HCT116 (cell line): ENCODE data around the gene PEF1. TPM values are rescaled to one million over a fixed set of nuclear protein-coding genes. Genes with fewer than 3 reads are reported as not detected.

ENCODE experiments used
- ATAC-seq: fragments of 200-7000 bp; cut with Tn5 transposase; 2 replicates; pipeline ENCODE4 v1.9.1; 2020; ENCODE audit warnings: mild to moderate bottlenecking, moderate library complexity
- BruUV-seq: library from RNA; stranded (reverse); fragments of 400-500 nt; replicated peaks from 2 replicates; lab custom pipeline; 2021; lab: Mats Ljungman, UMichigan
- CTCF ChIA-PET: fragments of 300-600 bp; sonication (Branson Sonifier 250); formaldehyde crosslinking; loops from one replicate; lab custom pipeline; 2021; ENCODE audit warnings: antibody characterized with exemption; lab: Charles Lee
- POLR2A ChIA-PET: fragments of 300-600, 350-600 bp; sonication (Branson Sonifier 250); formaldehyde crosslinking; loops from one replicate; lab custom pipeline; 2021; ENCODE audit warnings: antibody characterized with exemption; lab: Charles Lee
- RAD21 ChIA-PET, 2 experiments: fragments of 300-600 bp; sonication (Branson Sonifier 250); formaldehyde crosslinking; loops; one replicate each; lab custom pipeline; 2023; ENCODE audit warnings: low total read pairs in 2 of 2; ENCODE audit not compliant: uncharacterized antibody in 2 of 2, unreplicated experiment in 2 of 2, low non-redundant PET in 1 of 2; lab: Charles Lee
- DNase-seq: peaks from one replicate; pipeline ENCODE4 v3.0.0-alpha.2; 2010; ENCODE audit warnings: low read depth, low spot score
- H2AFZ ChIP-seq: fragments of 200-600 bp; shearing (Covaris generic), sonication (generic); 2 replicates; pipeline ENCODE4 v1.6.1; 2017; ENCODE audit warnings: low read depth, mixed run types, mixed read lengths, antibody characterized with exemption, low read length; ENCODE audit not compliant: poor library complexity, severe bottlenecking
- H3K27ac ChIP-seq: 2 replicates; pipeline ENCODE4 v1.5.1; 2012; ENCODE audit warnings: low read depth, low read length
- H3K27me3 ChIP-seq: fragments of 200-600 bp; sonication (generic); 2 replicates; pipeline ENCODE4 v1.6.1; 2016; ENCODE audit warnings: mixed run types, low read length, mixed read lengths; ENCODE audit not compliant: insufficient read depth
- H3K36me3 ChIP-seq, 2 experiments: fragments of 200-500 bp in 1 of 2; fragments of 200-600 bp in 1 of 2; sonication (Bioruptor generic) in 1 of 2; sonication (generic) in 1 of 2; 2 replicates each; pipeline versions ENCODE4 v1.5.1 to v1.6.1; 2014 to 2016; ENCODE audit warnings: low read length in 2 of 2, inconsistent platforms in 1 of 2, mixed read lengths in 1 of 2, mixed run types in 1 of 2; ENCODE audit not compliant: insufficient read depth in 2 of 2, control insufficient read depth in 1 of 2
- H3K4me1 ChIP-seq, 2 experiments: fragments of 200-600 bp in 1 of 2; sonication (generic) in 1 of 2; 2 replicates each; pipeline versions ENCODE4 v1.5.1 to v1.6.1; 2012 to 2017; ENCODE audit warnings: low read length in 2 of 2, inconsistent platforms in 1 of 2, mild to moderate bottlenecking in 1 of 2, mixed read lengths in 1 of 2, mixed run types in 1 of 2, moderate library complexity in 1 of 2; ENCODE audit not compliant: insufficient read depth in 2 of 2, control insufficient read depth in 1 of 2
- H3K4me2 ChIP-seq: fragments of 200-600 bp; sonication (generic); 2 replicates; pipeline ENCODE4 v1.6.1; 2017; ENCODE audit warnings: mixed run types, low read length, mixed read lengths
- H3K4me3 ChIP-seq, 2 experiments: fragments of 200-600 bp in 1 of 2; sonication (generic) in 1 of 2; replicated peaks in 1 of 2; 2 replicates each; pipeline ENCODE4 v1.5.1; 2011 to 2016; ENCODE audit warnings: low read length in 2 of 2, control low read depth in 1 of 2, low read depth in 1 of 2, mild to moderate bottlenecking in 1 of 2, mixed read lengths in 1 of 2, mixed run types in 1 of 2
- H3K79me2 ChIP-seq: fragments of 200-600 bp; sonication (generic); 2 replicates; pipeline ENCODE4 v1.6.1; 2017; ENCODE audit warnings: mild to moderate bottlenecking, mixed run types, low read length, moderate library complexity, mixed read lengths; ENCODE audit not compliant: insufficient read depth
- H3K9ac ChIP-seq: fragments of 200-600 bp; sonication (generic); 2 replicates; pipeline ENCODE4 v1.6.1; 2016; ENCODE audit warnings: low read length, mixed read lengths
- H3K9me2 ChIP-seq: fragments of 200-600 bp; sonication (generic), shearing (Covaris generic); 2 replicates; pipeline ENCODE4 v1.6.1; 2017; ENCODE audit warnings: mixed run types, mild to moderate bottlenecking, moderate library complexity; ENCODE audit not compliant: insufficient read depth
- H3K9me3 ChIP-seq, 2 experiments: fragments of 200-500 bp in 1 of 2; fragments of 200-600 bp in 1 of 2; sonication (Bioruptor generic) in 1 of 2; sonication (generic) in 1 of 2; 2 replicates each; pipeline ENCODE4 v1.6.1; 2014 to 2017; ENCODE audit warnings: low read length in 2 of 2, mixed read lengths in 2 of 2, inconsistent platforms in 1 of 2, low read depth in 1 of 2, mild to moderate bottlenecking in 1 of 2, mixed run types in 1 of 2, moderate library complexity in 1 of 2; ENCODE audit not compliant: control insufficient read depth in 1 of 2, insufficient read depth in 1 of 2
- H4K20me1 ChIP-seq: fragments of 200-600 bp; sonication (generic), shearing (Covaris generic); 2 replicates; pipeline ENCODE4 v1.6.1; 2017; ENCODE audit warnings: mixed run types, mild to moderate bottlenecking, moderate library complexity; ENCODE audit not compliant: insufficient read depth
- CEBPB ChIP-seq: IDR thresholded peaks from 2 replicates; pipeline ENCODE4 v1.6.1; 2012; ENCODE audit warnings: low read depth
- EGR1 ChIP-seq: IDR thresholded peaks from 2 replicates; pipeline ENCODE4 v1.6.1; 2012; ENCODE audit warnings: low read depth
- EZH2phosphoT487 ChIP-seq: fragments of 200-600 bp; IDR thresholded peaks from 2 replicates; pipeline ENCODE4 v1.6.1; 2018; ENCODE audit warnings: antibody characterized with exemption, borderline replicate concordance
- FOSL1 ChIP-seq: IDR thresholded peaks from 2 replicates; pipeline ENCODE4 v1.6.1; 2012; ENCODE audit warnings: low read depth
- JUND ChIP-seq: IDR thresholded peaks from 2 replicates; pipeline ENCODE4 v1.6.1; 2012
- SIN3A ChIP-seq: IDR thresholded peaks from 2 replicates; pipeline ENCODE4 v1.6.1; 2012; ENCODE audit warnings: low read depth
- SP1 ChIP-seq: IDR thresholded peaks from 2 replicates; pipeline ENCODE4 v1.6.1; 2012; ENCODE audit warnings: low read depth
- intact Hi-C: fragments of 100-400 bp; cut with micrococcal nuclease; formaldehyde crosslinking; loops from 2 replicates; pipeline ENCODE4 v1.10.0; 2022
- total RNA-seq: library from RNA; stranded (reverse); gene quantifications from one replicate; pipeline ENCODE4 v1.2.1, GENCODE V29; 2021; ENCODE audit not compliant: unreplicated experiment
- TF ChIP-seq, protein P1 (sequence below): IDR thresholded peaks from 2 replicates; pipeline ENCODE4 v1.6.1; 2012; ENCODE audit warnings: low read depth
- TF ChIP-seq, protein P2 (sequence below): IDR thresholded peaks from 2 replicates; pipeline ENCODE4 v1.6.1; 2012
- TF ChIP-seq, protein P3 (sequence below), 3 experiments: fragments of 200-600 bp in 1 of 3; sonication (generic) in 1 of 3; IDR thresholded peaks in 2 of 3; conservative IDR thresholded peaks in 1 of 3; 2 replicates each; pipeline ENCODE4 v1.5.1; 2012 to 2017; ENCODE audit warnings: low read depth in 2 of 3, low read length in 2 of 3, antibody characterized with exemption in 1 of 3, borderline replicate concordance in 1 of 3, control low read depth in 1 of 3, mild to moderate bottlenecking in 1 of 3, mixed read lengths in 1 of 3, mixed run types in 1 of 3, moderate library complexity in 1 of 3; ENCODE audit not compliant: insufficient read depth in 1 of 3

The PEF1 gene
- total RNA-seq, 1 experiment from 2014 or later = 37.6 TPM

DNA sequence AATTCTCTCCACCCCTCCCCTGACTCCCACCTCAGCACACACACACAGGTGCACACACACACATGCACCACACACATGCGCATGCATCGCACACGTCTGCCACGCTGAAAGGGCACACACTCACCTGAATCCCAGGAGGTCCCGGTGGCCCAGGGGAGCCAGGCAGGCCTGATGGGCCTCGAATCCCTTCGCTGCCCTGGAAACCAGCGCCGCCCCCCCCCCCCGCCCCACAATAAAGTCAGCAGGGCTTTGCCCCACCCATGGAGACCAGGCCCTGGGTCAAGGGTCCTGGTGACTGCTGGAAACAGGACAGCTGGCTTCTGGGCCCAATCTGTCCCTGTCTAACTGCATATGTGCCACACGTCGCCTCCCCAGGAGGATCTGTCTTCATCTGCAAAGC is 17.8 kb upstream of the PEF1 start:
- no TSS peak for BruUV-seq
- H4K20me1 ChIP-seq = no peaks in the 10 kb centered on the region
- TF ChIP-seq CEBPB (no peak), FOSL1 (no peak), SIN3A (no peak), EZH2phosphoT487 (no peak), JUND (no peak), SP1 (no peak), EGR1 (no peak)
- TF ChIP-seq, protein P1, sequence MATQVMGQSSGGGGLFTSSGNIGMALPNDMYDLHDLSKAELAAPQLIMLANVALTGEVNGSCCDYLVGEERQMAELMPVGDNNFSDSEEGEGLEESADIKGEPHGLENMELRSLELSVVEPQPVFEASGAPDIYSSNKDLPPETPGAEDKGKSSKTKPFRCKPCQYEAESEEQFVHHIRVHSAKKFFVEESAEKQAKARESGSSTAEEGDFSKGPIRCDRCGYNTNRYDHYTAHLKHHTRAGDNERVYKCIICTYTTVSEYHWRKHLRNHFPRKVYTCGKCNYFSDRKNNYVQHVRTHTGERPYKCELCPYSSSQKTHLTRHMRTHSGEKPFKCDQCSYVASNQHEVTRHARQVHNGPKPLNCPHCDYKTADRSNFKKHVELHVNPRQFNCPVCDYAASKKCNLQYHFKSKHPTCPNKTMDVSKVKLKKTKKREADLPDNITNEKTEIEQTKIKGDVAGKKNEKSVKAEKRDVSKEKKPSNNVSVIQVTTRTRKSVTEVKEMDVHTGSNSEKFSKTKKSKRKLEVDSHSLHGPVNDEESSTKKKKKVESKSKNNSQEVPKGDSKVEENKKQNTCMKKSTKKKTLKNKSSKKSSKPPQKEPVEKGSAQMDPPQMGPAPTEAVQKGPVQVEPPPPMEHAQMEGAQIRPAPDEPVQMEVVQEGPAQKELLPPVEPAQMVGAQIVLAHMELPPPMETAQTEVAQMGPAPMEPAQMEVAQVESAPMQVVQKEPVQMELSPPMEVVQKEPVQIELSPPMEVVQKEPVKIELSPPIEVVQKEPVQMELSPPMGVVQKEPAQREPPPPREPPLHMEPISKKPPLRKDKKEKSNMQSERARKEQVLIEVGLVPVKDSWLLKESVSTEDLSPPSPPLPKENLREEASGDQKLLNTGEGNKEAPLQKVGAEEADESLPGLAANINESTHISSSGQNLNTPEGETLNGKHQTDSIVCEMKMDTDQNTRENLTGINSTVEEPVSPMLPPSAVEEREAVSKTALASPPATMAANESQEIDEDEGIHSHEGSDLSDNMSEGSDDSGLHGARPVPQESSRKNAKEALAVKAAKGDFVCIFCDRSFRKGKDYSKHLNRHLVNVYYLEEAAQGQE = no peak
- TF ChIP-seq, protein P2, sequence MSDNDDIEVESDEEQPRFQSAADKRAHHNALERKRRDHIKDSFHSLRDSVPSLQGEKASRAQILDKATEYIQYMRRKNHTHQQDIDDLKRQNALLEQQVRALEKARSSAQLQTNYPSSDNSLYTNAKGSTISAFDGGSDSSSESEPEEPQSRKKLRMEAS = no peak
- TF ChIP-seq, protein P3, sequence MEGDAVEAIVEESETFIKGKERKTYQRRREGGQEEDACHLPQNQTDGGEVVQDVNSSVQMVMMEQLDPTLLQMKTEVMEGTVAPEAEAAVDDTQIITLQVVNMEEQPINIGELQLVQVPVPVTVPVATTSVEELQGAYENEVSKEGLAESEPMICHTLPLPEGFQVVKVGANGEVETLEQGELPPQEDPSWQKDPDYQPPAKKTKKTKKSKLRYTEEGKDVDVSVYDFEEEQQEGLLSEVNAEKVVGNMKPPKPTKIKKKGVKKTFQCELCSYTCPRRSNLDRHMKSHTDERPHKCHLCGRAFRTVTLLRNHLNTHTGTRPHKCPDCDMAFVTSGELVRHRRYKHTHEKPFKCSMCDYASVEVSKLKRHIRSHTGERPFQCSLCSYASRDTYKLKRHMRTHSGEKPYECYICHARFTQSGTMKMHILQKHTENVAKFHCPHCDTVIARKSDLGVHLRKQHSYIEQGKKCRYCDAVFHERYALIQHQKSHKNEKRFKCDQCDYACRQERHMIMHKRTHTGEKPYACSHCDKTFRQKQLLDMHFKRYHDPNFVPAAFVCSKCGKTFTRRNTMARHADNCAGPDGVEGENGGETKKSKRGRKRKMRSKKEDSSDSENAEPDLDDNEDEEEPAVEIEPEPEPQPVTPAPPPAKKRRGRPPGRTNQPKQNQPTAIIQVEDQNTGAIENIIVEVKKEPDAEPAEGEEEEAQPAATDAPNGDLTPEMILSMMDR (IDR thresholded peaks at IDR 0.05 in 2 of 3, conservative IDR thresholded peaks at IDR 0.05 in 1 of 3; ENCODE audit: borderline replicate concordance in 1 of 3, insufficient read depth in 1 of 3, low read depth in 2 of 3, low read length in 2 of 3) = no peak
- no peaks in the 10 kb centered on the region for H3K79me2 ChIP-seq
- CTCF ChIA-PET = interaction anchor here (1.1 to 6.0 kb wide), 2 partner anchors 83 to 126 kb away, joined by 3 to 105 read pairs; no protein-coding TSS in a partner anchor
- DNase-seq = no peak
- RAD21 ChIA-PET = no interaction called here
- no peak overlapping the region for H3K27ac ChIP-seq
- no peak overlapping the region for H3K4me3 ChIP-seq
- H3K36me3 ChIP-seq = no peaks in the 10 kb centered on the region
- H2AFZ ChIP-seq = no peak overlapping the region
- H3K9me2 ChIP-seq = no peaks in the 10 kb centered on the region
- no peak overlapping the region for H3K9ac ChIP-seq
- intact Hi-C loops = loop anchor here (10.0 kb wide), 1 partner anchor 302 kb away; no protein-coding TSS in a partner anchor
- H3K4me2 ChIP-seq = no peak overlapping the region
- no peaks in the 10 kb centered on the region for H3K9me3 ChIP-seq
- H3K27me3 ChIP-seq = no peaks in the 10 kb centered on the region
- POLR2A ChIA-PET = no interaction called here
- ATAC-seq = no peak
- peaks cover 9 to 12% of the 10 kb centered on the region in 2 experiments for H3K4me1 ChIP-seq
